ENCODE data around the gene MYO18A.
"Not testable (repeated sequence)": the region's sequence is repeated elsewhere in the genome, so short reads cannot be mapped to it uniquely, and the experiment has no call there.

Gene MYO18A

DNA sequence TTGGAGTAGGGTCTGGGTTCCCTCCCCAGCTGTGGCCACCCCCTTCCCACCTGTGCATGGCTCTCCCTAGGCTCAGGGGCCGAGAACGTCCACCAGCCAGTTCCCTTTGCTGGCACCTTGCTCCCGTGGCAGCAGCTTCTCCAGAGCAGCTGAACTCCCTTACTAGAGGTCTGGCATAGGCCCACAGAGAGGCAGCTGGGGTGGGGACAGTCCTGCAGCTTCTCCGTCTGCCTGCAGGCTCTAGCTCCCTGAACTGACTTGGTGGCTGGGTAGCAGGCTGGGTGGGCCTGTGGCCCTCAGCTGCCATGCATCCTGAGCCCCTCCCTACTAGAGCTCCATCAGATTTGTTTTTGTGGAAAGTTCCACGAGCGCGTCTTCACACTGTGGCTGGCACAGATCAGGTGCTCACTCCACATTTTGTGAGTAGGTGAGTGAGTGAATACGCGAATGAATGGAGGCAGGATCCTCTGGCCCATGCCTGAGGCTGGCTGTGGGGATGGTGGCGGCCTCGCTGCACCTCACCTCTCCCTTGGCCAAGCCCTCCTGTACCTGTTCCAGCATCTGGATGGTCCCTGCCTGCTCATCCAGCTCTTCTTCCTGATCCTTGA is 86.0 kb downstream of the MYO18A start:
- DNase-seq (ENCODE audit: low read depth in 2 of 2): no peak
- TF ChIP-seq, protein P1, sequence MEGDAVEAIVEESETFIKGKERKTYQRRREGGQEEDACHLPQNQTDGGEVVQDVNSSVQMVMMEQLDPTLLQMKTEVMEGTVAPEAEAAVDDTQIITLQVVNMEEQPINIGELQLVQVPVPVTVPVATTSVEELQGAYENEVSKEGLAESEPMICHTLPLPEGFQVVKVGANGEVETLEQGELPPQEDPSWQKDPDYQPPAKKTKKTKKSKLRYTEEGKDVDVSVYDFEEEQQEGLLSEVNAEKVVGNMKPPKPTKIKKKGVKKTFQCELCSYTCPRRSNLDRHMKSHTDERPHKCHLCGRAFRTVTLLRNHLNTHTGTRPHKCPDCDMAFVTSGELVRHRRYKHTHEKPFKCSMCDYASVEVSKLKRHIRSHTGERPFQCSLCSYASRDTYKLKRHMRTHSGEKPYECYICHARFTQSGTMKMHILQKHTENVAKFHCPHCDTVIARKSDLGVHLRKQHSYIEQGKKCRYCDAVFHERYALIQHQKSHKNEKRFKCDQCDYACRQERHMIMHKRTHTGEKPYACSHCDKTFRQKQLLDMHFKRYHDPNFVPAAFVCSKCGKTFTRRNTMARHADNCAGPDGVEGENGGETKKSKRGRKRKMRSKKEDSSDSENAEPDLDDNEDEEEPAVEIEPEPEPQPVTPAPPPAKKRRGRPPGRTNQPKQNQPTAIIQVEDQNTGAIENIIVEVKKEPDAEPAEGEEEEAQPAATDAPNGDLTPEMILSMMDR (IDR thresholded peaks at IDR 0.05; ENCODE audit: low read depth, low read length): no peak
- no peak overlapping the region for H3K4me3 ChIP-seq (replicated peaks in 1 of 2; ENCODE audit: low read depth in 2 of 2, low read length in 2 of 2)

DNA sequence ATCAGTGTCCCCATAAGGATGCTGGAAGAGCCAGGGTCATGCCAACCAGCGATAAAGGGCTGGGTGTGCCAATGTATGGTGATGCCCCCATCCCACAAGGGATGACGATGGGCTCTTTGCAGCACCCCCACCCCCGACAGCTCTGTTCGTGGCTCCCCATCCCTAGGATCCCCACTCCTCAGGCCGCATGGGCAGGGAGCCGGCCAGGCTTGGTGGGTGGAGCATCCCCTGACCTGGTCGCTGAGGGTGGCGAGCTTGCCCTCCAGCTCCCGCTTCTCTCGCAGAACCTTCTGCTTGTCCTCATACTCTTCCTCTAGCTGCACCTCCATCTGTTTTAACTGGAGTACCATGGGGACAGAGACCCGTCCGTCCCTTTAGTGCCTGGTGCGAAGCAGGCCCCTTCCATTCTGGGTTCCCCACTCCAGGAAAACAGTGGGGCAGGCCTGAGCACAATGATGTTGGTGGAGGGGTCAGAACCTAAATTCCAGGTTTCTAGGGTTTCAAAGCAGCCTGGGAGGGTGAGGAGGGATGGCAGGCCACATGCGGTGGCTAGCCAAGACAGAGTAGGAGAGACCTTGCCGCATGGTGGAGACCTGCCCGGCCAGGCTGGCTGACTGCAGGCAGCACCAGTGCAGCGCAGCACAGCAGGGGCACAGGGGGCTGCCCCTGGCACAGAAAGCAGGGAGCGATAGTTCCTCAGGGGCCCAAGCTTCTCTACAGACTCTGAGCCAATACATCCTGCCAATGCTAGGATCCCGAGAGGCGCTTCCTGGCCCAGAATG is 86.9 kb downstream of the MYO18A start:
- TF ChIP-seq, protein P1 (IDR thresholded peaks at IDR 0.05; ENCODE audit: low read depth, low read length): no peak
- no peak for DNase-seq (ENCODE audit: low read depth in 2 of 2)
- no peak overlapping the region for H3K4me3 ChIP-seq (replicated peaks in 1 of 2; ENCODE audit: low read depth in 2 of 2, low read length in 2 of 2)

DNA sequence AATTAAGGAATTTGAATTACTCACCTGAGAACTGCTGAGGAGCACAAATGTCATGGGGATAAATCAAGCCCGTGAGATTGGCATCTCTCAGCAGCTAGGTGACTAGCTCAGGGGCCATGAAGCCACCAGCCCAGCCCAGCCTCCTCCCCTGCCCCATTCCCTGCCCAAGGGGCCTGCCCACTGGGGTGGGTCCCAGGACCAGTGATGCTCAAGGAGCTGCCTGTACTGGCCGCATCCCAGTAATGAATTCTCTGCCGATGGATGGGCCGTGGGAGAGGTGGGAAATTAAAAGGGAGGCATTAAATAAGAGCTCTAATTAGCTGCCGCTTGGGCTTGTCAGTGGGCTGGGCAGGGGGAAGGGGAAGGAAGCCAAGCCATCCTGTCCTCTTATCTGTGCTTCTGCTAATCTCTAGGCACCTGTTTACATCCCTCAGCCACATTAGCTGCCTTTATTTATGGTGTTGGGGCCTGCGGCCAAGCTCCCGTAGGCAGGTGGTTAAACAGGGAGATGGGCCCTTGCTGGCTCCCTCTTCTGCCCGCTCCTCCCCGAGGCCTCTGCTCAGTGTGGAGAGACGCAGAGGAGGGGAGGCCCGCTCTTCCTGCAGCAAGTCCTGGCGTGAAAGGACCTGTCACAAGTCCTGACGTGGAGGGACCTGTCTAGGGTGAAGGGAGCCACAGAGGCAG is 88.5 kb downstream of the MYO18A start:
- TF ChIP-seq, protein P1 (IDR thresholded peaks at IDR 0.05; ENCODE audit: low read depth, low read length): no peak
- H3K4me3 ChIP-seq (replicated peaks in 1 of 2; ENCODE audit: low read depth in 2 of 2, low read length in 2 of 2): no peak overlapping the region
- no peak for DNase-seq (ENCODE audit: low read depth in 2 of 2)

DNA sequence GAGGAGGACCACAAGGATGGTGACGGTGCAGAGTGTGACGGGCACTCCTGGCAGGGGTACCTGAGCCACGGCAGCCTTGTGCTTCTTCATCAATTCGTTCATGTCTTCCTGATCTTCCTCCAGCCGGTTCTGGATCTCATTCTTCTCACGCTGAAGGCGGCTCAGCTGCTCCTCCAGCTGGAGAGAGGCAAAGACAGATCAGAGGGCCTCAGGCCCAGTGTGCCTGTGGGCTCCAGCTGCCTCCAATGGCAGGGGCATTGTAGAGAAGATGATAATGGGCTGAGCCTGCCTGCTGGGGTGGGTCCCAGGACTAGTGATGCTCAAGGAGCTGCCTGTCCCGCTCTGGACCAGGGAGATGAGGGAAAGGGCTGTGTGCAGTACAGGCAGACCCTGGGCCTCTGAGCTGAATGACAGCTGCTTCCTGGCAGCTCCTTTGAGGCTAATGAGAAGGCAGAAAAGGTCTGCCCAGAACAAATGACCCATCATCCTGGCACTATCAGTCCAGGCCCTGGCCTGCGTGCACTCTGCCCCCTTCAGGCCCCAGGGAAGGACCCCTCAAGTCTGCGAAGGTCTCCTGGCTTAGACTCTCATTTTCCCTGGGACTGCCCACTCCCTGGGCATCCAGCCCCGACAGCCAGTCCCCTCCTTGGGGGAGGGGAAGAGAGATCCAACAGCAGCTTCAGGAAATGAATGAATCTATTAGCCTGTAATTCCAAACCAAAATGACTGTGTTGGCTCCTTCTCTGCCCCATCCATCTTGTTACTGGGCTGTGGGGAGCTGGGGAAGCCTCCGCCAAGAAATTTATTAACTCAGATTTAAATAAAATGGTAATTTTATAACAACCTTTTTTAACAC is 89.2 kb downstream of the MYO18A start:
- no peak for DNase-seq (ENCODE audit: low read depth in 2 of 2)
- H3K4me3 ChIP-seq (replicated peaks in 1 of 2; ENCODE audit: low read depth in 2 of 2, low read length in 2 of 2): no peak overlapping the region
- TF ChIP-seq, protein P1 (IDR thresholded peaks at IDR 0.05; ENCODE audit: low read depth, low read length): no peak

DNA sequence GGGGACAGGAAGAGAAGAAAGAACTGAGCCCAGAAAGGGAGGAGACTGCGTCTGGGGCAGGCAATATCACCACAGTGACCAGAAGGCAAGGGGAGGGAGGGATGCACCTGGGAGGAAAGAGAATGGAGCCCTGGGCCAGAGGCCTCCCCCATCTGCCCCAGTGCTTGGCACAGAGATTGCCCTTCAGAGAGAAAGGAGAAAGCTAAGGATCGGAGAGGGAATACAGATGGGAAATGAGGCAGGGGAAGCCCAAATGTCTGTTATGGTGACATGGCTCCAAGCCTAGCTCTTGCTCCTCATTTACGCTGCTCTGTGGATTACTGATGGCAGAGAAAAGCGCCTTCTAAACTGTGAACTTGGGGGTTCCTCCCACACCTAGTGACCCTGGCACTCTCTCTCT is 90.1 kb downstream of the MYO18A start:
- DNase-seq (ENCODE audit: low read depth in 2 of 2): no peak
- TF ChIP-seq, protein P1 (IDR thresholded peaks at IDR 0.05; ENCODE audit: low read depth, low read length): no peak
- no peak overlapping the region for H3K4me3 ChIP-seq (replicated peaks in 1 of 2; ENCODE audit: low read depth in 2 of 2, low read length in 2 of 2)

DNA sequence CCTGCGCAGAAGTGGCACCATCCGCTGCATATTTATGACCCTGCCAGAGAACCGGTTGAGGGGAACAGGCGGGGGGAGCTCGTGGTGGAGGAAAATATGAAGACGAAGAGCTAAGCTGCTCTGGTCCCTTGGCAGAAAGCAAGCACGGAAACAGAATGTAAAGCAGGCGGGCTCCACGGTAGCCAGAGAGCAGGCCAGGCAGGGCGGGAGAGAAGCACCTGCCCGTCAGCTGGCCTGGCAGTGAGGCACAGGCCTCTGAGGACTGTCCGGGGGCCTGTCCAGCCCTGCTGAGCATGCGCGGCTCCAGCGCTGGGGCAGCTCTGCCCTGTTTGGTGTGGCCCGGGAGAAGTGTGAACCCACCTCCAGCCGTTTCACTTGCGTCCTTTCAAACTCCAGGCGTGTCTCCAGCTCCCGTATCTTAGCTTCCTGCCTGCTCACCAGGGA is 90.6 kb downstream of the MYO18A start:
- DNase-seq (ENCODE audit: low read depth in 2 of 2): no peak
- no peak overlapping the region for H3K4me3 ChIP-seq (replicated peaks in 1 of 2; ENCODE audit: low read depth in 2 of 2, low read length in 2 of 2)
- TF ChIP-seq, protein P1 (IDR thresholded peaks at IDR 0.05; ENCODE audit: low read depth, low read length): no peak

DNA sequence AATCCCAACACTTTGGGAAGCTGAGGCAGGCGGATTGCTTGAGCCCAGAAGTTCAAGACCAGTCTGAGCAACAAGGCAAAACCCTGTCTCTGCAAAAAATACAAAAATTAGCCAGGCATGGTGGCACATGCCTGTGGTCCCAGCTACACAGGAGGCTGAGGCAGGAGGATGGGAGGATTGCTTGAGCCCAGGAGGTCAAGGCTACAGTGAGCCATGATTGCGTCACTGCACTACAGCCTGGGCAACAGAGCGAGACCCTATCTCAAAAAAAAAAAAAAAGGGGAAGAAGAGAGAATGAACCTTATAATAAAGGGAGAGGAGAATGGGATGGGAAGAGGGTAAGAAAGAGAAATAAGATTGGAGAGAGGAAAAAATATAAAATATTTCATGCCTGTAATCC is 91.4 kb downstream of the MYO18A start:
- not testable (repeated sequence) for DNase-seq (ENCODE audit: low read depth in 2 of 2); H3K4me3 ChIP-seq (replicated peaks in 1 of 2; ENCODE audit: low read depth in 2 of 2, low read length in 2 of 2)

Measured in cardiac fibroblast (primary cell).